ENCODE data around the gene PHF11.

- TF ChIP-seq, protein P1, sequence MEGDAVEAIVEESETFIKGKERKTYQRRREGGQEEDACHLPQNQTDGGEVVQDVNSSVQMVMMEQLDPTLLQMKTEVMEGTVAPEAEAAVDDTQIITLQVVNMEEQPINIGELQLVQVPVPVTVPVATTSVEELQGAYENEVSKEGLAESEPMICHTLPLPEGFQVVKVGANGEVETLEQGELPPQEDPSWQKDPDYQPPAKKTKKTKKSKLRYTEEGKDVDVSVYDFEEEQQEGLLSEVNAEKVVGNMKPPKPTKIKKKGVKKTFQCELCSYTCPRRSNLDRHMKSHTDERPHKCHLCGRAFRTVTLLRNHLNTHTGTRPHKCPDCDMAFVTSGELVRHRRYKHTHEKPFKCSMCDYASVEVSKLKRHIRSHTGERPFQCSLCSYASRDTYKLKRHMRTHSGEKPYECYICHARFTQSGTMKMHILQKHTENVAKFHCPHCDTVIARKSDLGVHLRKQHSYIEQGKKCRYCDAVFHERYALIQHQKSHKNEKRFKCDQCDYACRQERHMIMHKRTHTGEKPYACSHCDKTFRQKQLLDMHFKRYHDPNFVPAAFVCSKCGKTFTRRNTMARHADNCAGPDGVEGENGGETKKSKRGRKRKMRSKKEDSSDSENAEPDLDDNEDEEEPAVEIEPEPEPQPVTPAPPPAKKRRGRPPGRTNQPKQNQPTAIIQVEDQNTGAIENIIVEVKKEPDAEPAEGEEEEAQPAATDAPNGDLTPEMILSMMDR (IDR thresholded peaks at IDR 0.05; ENCODE audit: low read depth, low read length), result no peak
- no peak for TF ChIP-seq EZH2phosphoT487 (IDR thresholded peaks at IDR 0.05; ENCODE audit: low read depth)
These were observed 8.2 kb downstream of the PHF11 start for GRCh38 chr13:49503951-49504350.
